ENCODE measurements around the gene IL1RAP. TPM values are rescaled to one million over a fixed set of nuclear protein-coding genes. Genes with fewer than 3 reads are reported as not detected.

The IL1RAP gene
- total RNA-seq, 2 experiments from 2014 or later, result 11.0 to 13.7 TPM

- Mint-ChIP-seq H3K27me3 (ENCODE audit: low read depth) (no peaks in the 10 kb centered on the region), H3K4me1 (ENCODE audit: low read depth) (peaks cover 32% of the 10 kb centered on the region), H3K9me3 (no peaks in the 10 kb centered on the region), H3K36me3 (ENCODE audit: low read depth) (peaks cover 17% of the 10 kb centered on the region), H3K4me3 (no peak overlapping the region), H3K27ac (no peak overlapping the region)
- intact Hi-C loops (cut with micrococcal nuclease), result no loop called here
- no peak for DNase-seq
- CTCF ChIA-PET, result interaction anchor here (0.9 to 1.4 kb wide), 2 partner anchors 35 to 108 kb away, joined by 3 to 4 read pairs; partner anchors contain the start of gene IL1RAP
These were observed 108.0 kb downstream of the IL1RAP start for GRCh38 chr3:190621927-190622326.

GRCh38 chr3:190624282-190624681, 110.4 kb downstream of the IL1RAP start:
- CTCF ChIA-PET, result no interaction called here
- DNase-seq, result no peak
- Mint-ChIP-seq H3K36me3 (ENCODE audit: low read depth) (peaks cover 20% of the 10 kb centered on the region), H3K9me3 (no peaks in the 10 kb centered on the region), H3K4me1 (ENCODE audit: low read depth) (peaks cover 10% of the 10 kb centered on the region), H3K27ac (no peak overlapping the region), H3K27me3 (ENCODE audit: low read depth) (no peaks in the 10 kb centered on the region), H3K4me3 (no peak overlapping the region)
- intact Hi-C loops (cut with micrococcal nuclease), result no loop called here

GRCh38 chr3:190626951-190627620, 113.2 kb downstream of the IL1RAP start:
- no peaks in the 10 kb centered on the region for H3K9me3 Mint-ChIP-seq
- CTCF ChIA-PET, result interaction anchor here (0.7 kb wide), 1 partner anchor 9 kb away, joined by 3 read pairs; no protein-coding TSS in a partner anchor
- intact Hi-C loops (cut with micrococcal nuclease), result no loop called here
- no peak overlapping the region for H3K4me3 Mint-ChIP-seq
- DNase-seq, result no peak
- no peak overlapping the region for H3K27ac Mint-ChIP-seq
- H3K36me3 Mint-ChIP-seq (ENCODE audit: low read depth), result peaks cover 20% of the 10 kb centered on the region
- peaks cover 2% of the 10 kb centered on the region for H3K4me1 Mint-ChIP-seq (ENCODE audit: low read depth)
- H3K27me3 Mint-ChIP-seq (ENCODE audit: low read depth), result no peaks in the 10 kb centered on the region

GRCh38 chr3:190629088-190629487, 115.2 kb downstream of the IL1RAP start:
- intact Hi-C loops (cut with micrococcal nuclease), result no loop called here
- CTCF ChIA-PET, result interaction anchor here (0.5 kb wide), 1 partner anchor 331 kb away, joined by 6 read pairs; no protein-coding TSS in a partner anchor
- no peak for DNase-seq
- Mint-ChIP-seq H3K27me3 (ENCODE audit: low read depth) (no peaks in the 10 kb centered on the region), H3K36me3 (ENCODE audit: low read depth) (peaks cover 14% of the 10 kb centered on the region), H3K4me3 (no peak overlapping the region), H3K27ac (no peak overlapping the region), H3K4me1 (ENCODE audit: low read depth) (no peaks in the 10 kb centered on the region), H3K9me3 (no peaks in the 10 kb centered on the region)

- Mint-ChIP-seq H3K9me3 (no peaks in the 10 kb centered on the region), H3K27ac (no peak overlapping the region), H3K4me3 (no peak overlapping the region), H3K4me1 (ENCODE audit: low read depth) (no peaks in the 10 kb centered on the region), H3K27me3 (ENCODE audit: low read depth) (no peaks in the 10 kb centered on the region), H3K36me3 (ENCODE audit: low read depth) (peaks cover 8% of the 10 kb centered on the region)
- CTCF ChIA-PET, result no interaction called here
- DNase-seq, result no peak
- intact Hi-C loops (cut with micrococcal nuclease), result no loop called here
These were observed 117.4 kb downstream of the IL1RAP start for GRCh38 chr3:190631295-190631694.

- no peaks in the 10 kb centered on the region for H3K9me3 Mint-ChIP-seq
- CTCF ChIA-PET, result interaction anchor here (0.9 kb wide), 1 partner anchor 55 kb away, joined by 3 read pairs; no protein-coding TSS in a partner anchor
- no peak overlapping the region for H3K27ac Mint-ChIP-seq
- H3K36me3 Mint-ChIP-seq (ENCODE audit: low read depth), result peaks cover 16% of the 10 kb centered on the region
- H3K27me3 Mint-ChIP-seq (ENCODE audit: low read depth), result no peaks in the 10 kb centered on the region
- no peaks in the 10 kb centered on the region for H3K4me1 Mint-ChIP-seq (ENCODE audit: low read depth)
- intact Hi-C loops (cut with micrococcal nuclease), result no loop called here
- no peak overlapping the region for H3K4me3 Mint-ChIP-seq
- no peak for DNase-seq
These were observed 127.7 kb downstream of the IL1RAP start for GRCh38 chr3:190641564-190641963.

- Mint-ChIP-seq H3K27ac (no peak overlapping the region), H3K27me3 (ENCODE audit: low read depth) (no peaks in the 10 kb centered on the region), H3K9me3 (no peaks in the 10 kb centered on the region), H3K36me3 (ENCODE audit: low read depth) (peaks cover 16% of the 10 kb centered on the region), H3K4me1 (ENCODE audit: low read depth) (no peaks in the 10 kb centered on the region), H3K4me3 (no peak overlapping the region)
- intact Hi-C loops (cut with micrococcal nuclease), result no loop called here
- DNase-seq, result no peak
- CTCF ChIA-PET, result interaction anchor here (0.9 kb wide), 1 partner anchor 55 kb away, joined by 3 read pairs; no protein-coding TSS in a partner anchor
These were observed 128.1 kb downstream of the IL1RAP start for GRCh38 chr3:190642016-190642415.

- CTCF ChIA-PET, result no interaction called here
- H3K4me1 Mint-ChIP-seq (ENCODE audit: low read depth), result no peaks in the 10 kb centered on the region
- H3K4me3 Mint-ChIP-seq, result no peak overlapping the region
- H3K9me3 Mint-ChIP-seq, result no peaks in the 10 kb centered on the region
- no peaks in the 10 kb centered on the region for H3K27me3 Mint-ChIP-seq (ENCODE audit: low read depth)
- H3K27ac Mint-ChIP-seq, result no peak overlapping the region
- DNase-seq, result no peak
- peaks cover 23% of the 10 kb centered on the region for H3K36me3 Mint-ChIP-seq (ENCODE audit: low read depth)
- intact Hi-C loops (cut with micrococcal nuclease), result no loop called here
These were observed 130.2 kb downstream of the IL1RAP start for GRCh38 chr3:190644035-190644434.

GRCh38 chr3:190644766-190645165, 130.9 kb downstream of the IL1RAP start:
- H3K27me3 Mint-ChIP-seq (ENCODE audit: low read depth), result no peaks in the 10 kb centered on the region
- peaks cover 20% of the 10 kb centered on the region for H3K36me3 Mint-ChIP-seq (ENCODE audit: low read depth)
- H3K27ac Mint-ChIP-seq, result no peak overlapping the region
- H3K4me3 Mint-ChIP-seq, result no peak overlapping the region
- CTCF ChIA-PET, result no interaction called here
- DNase-seq, result no peak
- intact Hi-C loops (cut with micrococcal nuclease), result no loop called here
- no peaks in the 10 kb centered on the region for H3K4me1 Mint-ChIP-seq (ENCODE audit: low read depth)
- no peaks in the 10 kb centered on the region for H3K9me3 Mint-ChIP-seq

GRCh38 chr3:190645932-190646460, 132.1 kb downstream of the IL1RAP start:
- Mint-ChIP-seq H3K4me1 (ENCODE audit: low read depth) (no peaks in the 10 kb centered on the region), H3K27ac (no peak overlapping the region), H3K4me3 (no peak overlapping the region), H3K36me3 (ENCODE audit: low read depth) (peaks cover 17% of the 10 kb centered on the region), H3K9me3 (no peaks in the 10 kb centered on the region), H3K27me3 (ENCODE audit: low read depth) (no peaks in the 10 kb centered on the region)
- no peak for DNase-seq
- CTCF ChIA-PET, result no interaction called here
- intact Hi-C loops (cut with micrococcal nuclease), result no loop called here

GRCh38 chr3:190646996-190647395, 133.1 kb downstream of the IL1RAP start:
- H3K4me3 Mint-ChIP-seq, result no peak overlapping the region
- peaks cover 18% of the 10 kb centered on the region for H3K36me3 Mint-ChIP-seq (ENCODE audit: low read depth)
- H3K27me3 Mint-ChIP-seq (ENCODE audit: low read depth), result no peaks in the 10 kb centered on the region
- no peaks in the 10 kb centered on the region for H3K9me3 Mint-ChIP-seq
- intact Hi-C loops (cut with micrococcal nuclease), result no loop called here
- CTCF ChIA-PET, result interaction anchor here (0.6 kb wide), 1 partner anchor 14 kb away, joined by 6 read pairs; no protein-coding TSS in a partner anchor
- no peaks in the 10 kb centered on the region for H3K4me1 Mint-ChIP-seq (ENCODE audit: low read depth)
- no peak for DNase-seq
- H3K27ac Mint-ChIP-seq, result no peak overlapping the region

GRCh38 chr3:190655933-190656332, 142.0 kb downstream of the IL1RAP start:
- CTCF ChIA-PET, result interaction anchor here (0.5 kb wide), 1 partner anchor 1285 kb away, joined by 5 read pairs; no protein-coding TSS in a partner anchor
- no peak for DNase-seq
- intact Hi-C loops (cut with micrococcal nuclease), result no loop called here
- Mint-ChIP-seq H3K4me1 (ENCODE audit: low read depth) (no peaks in the 10 kb centered on the region), H3K27ac (no peak overlapping the region), H3K27me3 (ENCODE audit: low read depth) (peaks cover 11% of the 10 kb centered on the region), H3K9me3 (no peaks in the 10 kb centered on the region), H3K36me3 (ENCODE audit: low read depth) (peaks cover 2% of the 10 kb centered on the region), H3K4me3 (no peak overlapping the region)

- H3K4me3 Mint-ChIP-seq, result no peak overlapping the region
- H3K27me3 Mint-ChIP-seq (ENCODE audit: low read depth), result peaks cover 16% of the 10 kb centered on the region
- no peak overlapping the region for H3K27ac Mint-ChIP-seq
- intact Hi-C loops (cut with micrococcal nuclease), result no loop called here
- CTCF ChIA-PET, result no interaction called here
- H3K9me3 Mint-ChIP-seq, result no peaks in the 10 kb centered on the region
- no peaks in the 10 kb centered on the region for H3K36me3 Mint-ChIP-seq (ENCODE audit: low read depth)
- H3K4me1 Mint-ChIP-seq (ENCODE audit: low read depth), result no peaks in the 10 kb centered on the region
- no peak for DNase-seq
These were observed 144.2 kb downstream of the IL1RAP start for GRCh38 chr3:190658106-190658505.

Data from activated naive CD4-positive, alpha-beta T cell treated with anti-CD3 and anti-CD28 coated beads for 36 hours (primary cell).